Measurements from ENCODE around the gene FBXL7. TPM values are rescaled to one million over a fixed set of nuclear protein-coding genes. Genes with fewer than 3 reads are reported as not detected.

FBXL7 gene
- polyA plus RNA-seq, 1 donor from 2014 or later: 0.24 TPM

DNA sequence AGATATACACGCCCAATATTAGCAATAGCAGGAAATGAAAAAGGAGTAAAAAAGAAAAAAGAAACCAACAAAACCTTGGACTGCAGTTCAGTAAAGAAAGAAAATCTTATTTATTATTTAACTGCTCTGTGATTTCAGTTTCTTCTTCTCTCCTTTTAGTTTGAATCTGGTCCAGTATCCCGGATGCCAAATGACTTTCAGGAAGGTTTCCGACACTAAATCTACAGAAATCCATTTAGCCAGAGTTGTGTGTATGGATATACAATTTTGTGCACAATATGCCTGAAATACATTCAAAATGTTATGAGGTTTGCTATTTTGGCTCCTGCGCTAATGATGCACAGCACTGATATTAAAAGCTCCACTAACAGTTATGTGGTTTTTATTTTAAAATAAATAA, 64.5 kb downstream of the FBXL7 start:
- Histone ChIP-seq H4K20me1 (ENCODE audit: insufficient read depth) (no peaks in the 10 kb centered on the region), H3K9me3 (ENCODE audit: low read length) (no peaks in the 10 kb centered on the region), H3F3A (ENCODE audit: insufficient read depth, low read length, poor library complexity, severe bottlenecking) (no peaks in the 10 kb centered on the region), H3K4me2 (ENCODE audit: low read length) (no peak overlapping the region), H3K36me3 (ENCODE audit: insufficient read depth, low read length) (no peaks in the 10 kb centered on the region), H3K27ac (ENCODE audit: low read length) (no peak overlapping the region), H3K4me3 (ENCODE audit: low read length) (no peak overlapping the region), H3K79me2 (replicated peaks; ENCODE audit: insufficient read depth, low read length) (no peaks in the 10 kb centered on the region), H3K9ac (ENCODE audit: low read length) (no peak overlapping the region), H2AFZ (ENCODE audit: low read depth, low read length) (no peak overlapping the region), H3K27me3 (ENCODE audit: insufficient read depth, low read depth, low read length) (no peaks in the 10 kb centered on the region), H3K9me2 (ENCODE audit: insufficient read depth, low read length) (no peaks in the 10 kb centered on the region)
- TF ChIP-seq TAF1 (IDR thresholded peaks at IDR 0.05; ENCODE audit: low read depth): no peak
- TF ChIP-seq, protein P1, sequence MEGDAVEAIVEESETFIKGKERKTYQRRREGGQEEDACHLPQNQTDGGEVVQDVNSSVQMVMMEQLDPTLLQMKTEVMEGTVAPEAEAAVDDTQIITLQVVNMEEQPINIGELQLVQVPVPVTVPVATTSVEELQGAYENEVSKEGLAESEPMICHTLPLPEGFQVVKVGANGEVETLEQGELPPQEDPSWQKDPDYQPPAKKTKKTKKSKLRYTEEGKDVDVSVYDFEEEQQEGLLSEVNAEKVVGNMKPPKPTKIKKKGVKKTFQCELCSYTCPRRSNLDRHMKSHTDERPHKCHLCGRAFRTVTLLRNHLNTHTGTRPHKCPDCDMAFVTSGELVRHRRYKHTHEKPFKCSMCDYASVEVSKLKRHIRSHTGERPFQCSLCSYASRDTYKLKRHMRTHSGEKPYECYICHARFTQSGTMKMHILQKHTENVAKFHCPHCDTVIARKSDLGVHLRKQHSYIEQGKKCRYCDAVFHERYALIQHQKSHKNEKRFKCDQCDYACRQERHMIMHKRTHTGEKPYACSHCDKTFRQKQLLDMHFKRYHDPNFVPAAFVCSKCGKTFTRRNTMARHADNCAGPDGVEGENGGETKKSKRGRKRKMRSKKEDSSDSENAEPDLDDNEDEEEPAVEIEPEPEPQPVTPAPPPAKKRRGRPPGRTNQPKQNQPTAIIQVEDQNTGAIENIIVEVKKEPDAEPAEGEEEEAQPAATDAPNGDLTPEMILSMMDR (IDR thresholded peaks at IDR 0.05; ENCODE audit: poor library complexity, severe bottlenecking): no peak
- TF ChIP-seq MXI1 (conservative IDR thresholded peaks at IDR 0.05; ENCODE audit: poor library complexity, severe bottlenecking): no peak
- no peak for TF ChIP-seq EP300 (conservative IDR thresholded peaks at IDR 0.05; ENCODE audit: poor library complexity, severe bottlenecking)
- no peak for TF ChIP-seq RAD21 (conservative IDR thresholded peaks at IDR 0.05)
- TF ChIP-seq EZH2 (IDR thresholded peaks at IDR 0.05; ENCODE audit: borderline replicate concordance, insufficient read depth, low read length, poor library complexity, severe bottlenecking): no peak
- TF ChIP-seq SMC3 (conservative IDR thresholded peaks at IDR 0.05; ENCODE audit: poor library complexity): no peak
- no peak for TF ChIP-seq POLR2AphosphoS5 (IDR thresholded peaks at IDR 0.05)

DNA sequence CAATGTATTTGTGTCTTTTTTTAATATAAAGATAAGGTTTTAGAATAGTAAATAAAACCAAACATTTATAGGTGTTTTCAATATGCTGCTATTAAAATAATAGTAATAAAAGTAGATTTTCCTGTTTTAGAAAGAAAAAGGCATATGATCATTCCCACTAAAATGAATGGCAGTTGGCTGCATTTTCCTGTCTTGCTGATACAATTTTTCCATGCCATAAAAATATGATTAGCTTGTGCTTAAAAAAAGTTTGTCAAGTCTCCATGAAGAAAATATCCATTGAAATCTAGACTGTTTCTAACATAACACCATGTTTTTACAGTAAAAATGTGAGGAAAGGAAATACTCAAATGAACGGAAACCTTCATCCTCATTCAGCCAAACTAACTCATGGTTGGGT, 65.0 kb downstream of the FBXL7 start:
- Histone ChIP-seq H4K20me1 (ENCODE audit: insufficient read depth) (no peaks in the 10 kb centered on the region), H3K27ac (ENCODE audit: low read length) (no peak overlapping the region), H3K9me3 (ENCODE audit: low read length) (no peaks in the 10 kb centered on the region), H3K9me2 (ENCODE audit: insufficient read depth, low read length) (no peaks in the 10 kb centered on the region), H3K4me2 (ENCODE audit: low read length) (no peak overlapping the region), H3K9ac (ENCODE audit: low read length) (no peak overlapping the region), H3K27me3 (ENCODE audit: insufficient read depth, low read depth, low read length) (no peaks in the 10 kb centered on the region), H2AFZ (ENCODE audit: low read depth, low read length) (no peak overlapping the region), H3F3A (ENCODE audit: insufficient read depth, low read length, poor library complexity, severe bottlenecking) (no peaks in the 10 kb centered on the region), H3K79me2 (replicated peaks; ENCODE audit: insufficient read depth, low read length) (no peaks in the 10 kb centered on the region), H3K36me3 (ENCODE audit: insufficient read depth, low read length) (no peaks in the 10 kb centered on the region), H3K4me3 (ENCODE audit: low read length) (no peak overlapping the region)
- TF ChIP-seq TAF1 (IDR thresholded peaks at IDR 0.05; ENCODE audit: low read depth): no peak
- TF ChIP-seq, protein P2, sequence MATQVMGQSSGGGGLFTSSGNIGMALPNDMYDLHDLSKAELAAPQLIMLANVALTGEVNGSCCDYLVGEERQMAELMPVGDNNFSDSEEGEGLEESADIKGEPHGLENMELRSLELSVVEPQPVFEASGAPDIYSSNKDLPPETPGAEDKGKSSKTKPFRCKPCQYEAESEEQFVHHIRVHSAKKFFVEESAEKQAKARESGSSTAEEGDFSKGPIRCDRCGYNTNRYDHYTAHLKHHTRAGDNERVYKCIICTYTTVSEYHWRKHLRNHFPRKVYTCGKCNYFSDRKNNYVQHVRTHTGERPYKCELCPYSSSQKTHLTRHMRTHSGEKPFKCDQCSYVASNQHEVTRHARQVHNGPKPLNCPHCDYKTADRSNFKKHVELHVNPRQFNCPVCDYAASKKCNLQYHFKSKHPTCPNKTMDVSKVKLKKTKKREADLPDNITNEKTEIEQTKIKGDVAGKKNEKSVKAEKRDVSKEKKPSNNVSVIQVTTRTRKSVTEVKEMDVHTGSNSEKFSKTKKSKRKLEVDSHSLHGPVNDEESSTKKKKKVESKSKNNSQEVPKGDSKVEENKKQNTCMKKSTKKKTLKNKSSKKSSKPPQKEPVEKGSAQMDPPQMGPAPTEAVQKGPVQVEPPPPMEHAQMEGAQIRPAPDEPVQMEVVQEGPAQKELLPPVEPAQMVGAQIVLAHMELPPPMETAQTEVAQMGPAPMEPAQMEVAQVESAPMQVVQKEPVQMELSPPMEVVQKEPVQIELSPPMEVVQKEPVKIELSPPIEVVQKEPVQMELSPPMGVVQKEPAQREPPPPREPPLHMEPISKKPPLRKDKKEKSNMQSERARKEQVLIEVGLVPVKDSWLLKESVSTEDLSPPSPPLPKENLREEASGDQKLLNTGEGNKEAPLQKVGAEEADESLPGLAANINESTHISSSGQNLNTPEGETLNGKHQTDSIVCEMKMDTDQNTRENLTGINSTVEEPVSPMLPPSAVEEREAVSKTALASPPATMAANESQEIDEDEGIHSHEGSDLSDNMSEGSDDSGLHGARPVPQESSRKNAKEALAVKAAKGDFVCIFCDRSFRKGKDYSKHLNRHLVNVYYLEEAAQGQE (IDR thresholded peaks at IDR 0.05; ENCODE audit: borderline replicate concordance): no peak
- no peak for TF ChIP-seq MXI1 (conservative IDR thresholded peaks at IDR 0.05; ENCODE audit: poor library complexity, severe bottlenecking)
- no peak for TF ChIP-seq RAD21 (conservative IDR thresholded peaks at IDR 0.05)
- TF ChIP-seq EZH2 (IDR thresholded peaks at IDR 0.05; ENCODE audit: borderline replicate concordance, insufficient read depth, low read length, poor library complexity, severe bottlenecking): no peak
- TF ChIP-seq EP300 (conservative IDR thresholded peaks at IDR 0.05; ENCODE audit: poor library complexity, severe bottlenecking): no peak
- no peak for TF ChIP-seq SMC3 (conservative IDR thresholded peaks at IDR 0.05; ENCODE audit: poor library complexity)
- no peak for TF ChIP-seq POLR2AphosphoS5 (IDR thresholded peaks at IDR 0.05)
- TF ChIP-seq, protein P1 (IDR thresholded peaks at IDR 0.05; ENCODE audit: poor library complexity, severe bottlenecking): no peak
